ENCODE results near the gene TDRD1.
A peak's percentile ranks its signal among the peaks of the same experiment; 100 is the strongest.

The TDRD1 gene

DNA sequence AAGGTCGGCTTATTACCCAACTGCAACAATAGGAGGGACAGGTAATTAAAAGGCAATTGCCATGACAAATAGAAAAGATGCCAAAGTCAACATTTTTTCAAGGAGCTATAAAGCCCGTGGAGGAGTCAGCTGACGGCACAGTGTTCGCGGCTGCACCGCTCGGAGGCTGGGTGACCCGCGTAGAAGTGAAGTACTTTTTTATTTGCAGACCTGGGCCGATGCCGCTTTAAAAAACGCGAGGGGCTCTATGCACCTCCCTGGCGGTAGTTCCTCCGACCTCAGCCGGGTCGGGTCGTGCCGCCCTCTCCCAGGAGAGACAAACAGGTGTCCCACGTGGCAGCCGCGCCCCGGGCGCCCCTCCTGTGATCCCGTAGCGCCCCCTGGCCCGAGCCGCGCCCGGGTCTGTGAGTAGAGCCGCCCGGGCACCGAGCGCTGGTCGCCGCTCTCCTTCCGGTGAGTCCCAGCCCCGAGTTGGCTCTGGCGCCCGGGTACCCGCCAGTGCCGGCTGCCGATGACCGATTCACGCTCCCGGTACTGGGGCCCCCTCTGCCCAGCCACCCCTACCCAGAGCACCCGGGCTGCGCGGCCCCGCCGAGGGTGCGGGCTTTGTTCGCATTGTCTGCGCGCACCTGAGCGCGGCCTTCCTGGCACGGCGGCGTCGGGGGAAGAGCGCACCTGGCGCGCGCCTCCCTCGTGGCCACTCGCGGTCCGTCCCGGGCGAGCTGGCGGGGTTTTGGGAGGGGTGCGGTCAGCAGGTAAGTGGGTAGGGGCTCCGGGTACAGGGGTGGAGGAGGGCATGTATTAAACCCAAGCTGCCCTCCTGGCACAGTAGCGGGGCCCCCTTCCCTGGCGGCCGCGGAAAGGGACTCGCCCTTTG is 60.2 kb downstream of the TDRD1 start, which contains the start of gene VWA2:
TSS of gene VWA2 (plus strand) at position 138 of the 877 bp plus-strand sequence. CDS start 9,460 bp downstream, outside the sequence.
- peak; percentile 35 to 39 for DNase-seq

DNA sequence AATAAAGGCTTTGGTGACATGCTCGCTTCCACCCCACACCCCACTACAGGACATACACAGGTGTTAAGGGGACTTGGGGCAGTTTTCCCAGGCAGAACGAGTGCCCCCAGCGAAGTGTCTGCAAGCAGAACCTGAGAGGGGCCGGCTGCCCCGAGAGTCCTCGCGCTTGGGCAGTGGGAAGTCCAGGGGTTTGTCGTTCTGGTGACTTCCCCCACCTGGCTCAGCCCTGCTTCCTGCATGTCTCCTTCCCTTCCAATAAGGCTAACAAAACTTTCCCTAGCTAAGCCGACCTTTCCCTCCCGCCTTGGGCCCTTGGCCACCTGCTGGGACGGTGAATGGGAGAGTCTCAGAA is 60.8 kb downstream of the TDRD1 start:
- DNase-seq = no peak

DNA sequence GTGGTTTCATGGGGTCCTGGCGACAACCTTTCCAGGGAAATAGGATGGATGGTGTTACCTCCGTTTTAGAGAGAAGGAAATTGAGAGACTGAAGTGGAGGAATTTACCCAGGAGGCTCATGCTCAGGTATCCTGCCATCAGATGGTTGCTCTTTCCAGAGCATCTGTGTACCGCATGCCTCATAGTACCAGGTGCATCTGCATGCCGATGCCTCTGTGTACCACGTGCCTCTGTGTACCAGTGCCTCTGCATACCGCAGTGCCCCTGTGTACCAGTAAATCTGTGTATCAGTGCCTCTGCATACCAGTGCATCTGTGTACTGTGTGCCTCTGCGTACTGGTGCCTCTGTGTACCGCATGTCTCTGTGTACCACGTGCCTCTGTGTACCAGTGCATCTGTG is 63.1 kb downstream of the TDRD1 start:
- no peak for DNase-seq

DNA sequence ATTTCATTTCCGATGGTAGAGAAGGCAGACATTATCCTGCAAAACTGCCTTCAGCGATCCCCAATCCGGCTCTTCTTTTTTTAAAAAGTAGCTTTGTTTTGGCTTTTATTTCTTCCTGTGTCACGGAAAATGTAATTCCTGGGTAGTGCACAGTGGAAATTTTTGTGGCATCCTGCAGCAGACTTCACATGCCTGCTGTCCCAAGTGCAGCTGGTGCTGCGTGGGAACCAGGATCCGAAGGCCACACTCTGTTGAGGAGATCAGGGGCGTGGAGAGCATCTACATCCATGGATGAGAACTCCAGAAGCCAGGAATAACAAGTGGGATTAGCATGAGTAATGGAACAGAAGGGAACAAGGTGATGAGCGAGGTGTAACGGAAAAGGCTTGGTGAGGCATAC is 64.5 kb downstream of the TDRD1 start:
- DNase-seq = no peak

DNA sequence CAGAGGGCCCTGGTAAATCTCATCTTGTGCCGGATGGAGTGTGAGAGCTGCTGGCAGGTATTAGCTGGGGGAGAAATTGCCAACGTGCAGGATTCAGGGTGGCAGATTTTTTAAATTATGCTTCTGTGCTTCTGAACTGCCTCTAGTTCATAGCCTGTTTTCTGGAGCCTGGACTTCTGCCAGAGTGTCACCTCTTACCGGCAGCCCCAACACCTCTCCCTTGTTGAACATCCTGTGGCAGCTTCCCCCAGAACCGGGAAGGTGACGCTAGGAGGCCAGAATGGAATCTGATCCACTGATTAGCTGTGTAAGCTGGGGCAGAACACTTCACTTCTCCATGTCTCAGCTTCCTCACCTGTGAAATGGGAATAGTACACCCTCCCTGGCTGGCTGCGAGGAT is 65.0 kb downstream of the TDRD1 start:
- no peak for DNase-seq

DNA sequence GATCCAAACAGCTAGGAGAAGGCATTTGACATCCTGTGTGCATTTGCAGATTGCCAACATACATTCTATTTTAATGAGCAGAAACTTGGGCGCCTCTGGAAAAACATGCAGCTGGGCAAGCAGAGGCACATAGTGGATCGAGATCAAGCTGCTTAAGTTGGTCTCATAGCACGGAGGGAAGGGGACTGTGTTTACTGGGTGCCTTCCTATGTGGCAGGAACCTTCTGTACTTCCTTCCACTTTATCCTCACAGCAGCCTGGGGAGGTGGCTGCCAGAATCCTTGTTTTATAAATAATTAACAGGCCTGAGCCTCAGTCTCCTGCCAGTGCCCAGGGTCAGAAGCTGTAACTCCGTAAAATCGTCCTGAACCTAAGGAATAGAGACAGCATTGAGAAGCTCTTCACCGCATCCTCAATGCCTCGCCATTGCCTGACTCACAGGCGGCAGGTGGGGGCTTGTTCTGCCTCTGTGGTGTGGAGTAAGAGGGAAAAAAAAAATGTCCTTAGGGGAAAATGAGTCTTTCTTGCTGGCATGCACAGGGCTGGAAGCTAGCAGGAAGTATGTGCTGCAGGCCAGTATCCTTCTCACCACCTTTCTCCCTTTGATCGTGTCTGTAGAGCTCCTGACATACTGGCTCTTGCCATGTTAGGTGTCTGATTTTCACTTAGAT is 66.1 kb downstream of the TDRD1 start:
- no peak for DNase-seq

DNA sequence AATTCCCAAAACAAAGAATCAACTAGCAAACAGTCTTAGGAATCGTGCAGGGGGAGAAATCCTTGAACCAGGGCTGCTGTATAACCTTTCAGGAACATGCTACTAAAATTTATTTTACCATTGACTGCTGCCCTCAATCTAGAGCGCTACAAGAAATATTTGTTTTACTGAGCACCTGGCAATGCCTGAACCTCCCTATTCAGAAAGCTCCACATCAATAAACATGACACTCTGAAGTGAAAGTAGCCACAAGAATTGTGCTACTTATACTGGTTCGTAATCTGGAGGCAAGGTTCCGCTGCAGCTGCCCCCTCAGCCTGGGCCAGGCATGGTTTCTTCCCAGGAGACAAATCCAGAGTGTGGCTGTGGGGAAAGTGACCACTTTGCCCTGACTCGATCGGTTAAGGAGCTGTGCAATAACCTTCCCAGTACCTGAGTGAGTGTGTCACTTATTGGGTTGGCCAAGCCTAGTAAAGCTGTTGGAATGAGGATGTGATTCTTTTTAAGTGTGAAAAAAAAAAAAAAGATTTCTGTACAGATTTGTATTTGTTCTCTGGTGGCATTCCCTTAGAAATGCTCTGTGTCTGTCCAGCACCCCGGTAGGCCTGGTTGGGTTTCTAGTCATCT is 67.6 kb downstream of the TDRD1 start:
- no peak for DNase-seq

DNA sequence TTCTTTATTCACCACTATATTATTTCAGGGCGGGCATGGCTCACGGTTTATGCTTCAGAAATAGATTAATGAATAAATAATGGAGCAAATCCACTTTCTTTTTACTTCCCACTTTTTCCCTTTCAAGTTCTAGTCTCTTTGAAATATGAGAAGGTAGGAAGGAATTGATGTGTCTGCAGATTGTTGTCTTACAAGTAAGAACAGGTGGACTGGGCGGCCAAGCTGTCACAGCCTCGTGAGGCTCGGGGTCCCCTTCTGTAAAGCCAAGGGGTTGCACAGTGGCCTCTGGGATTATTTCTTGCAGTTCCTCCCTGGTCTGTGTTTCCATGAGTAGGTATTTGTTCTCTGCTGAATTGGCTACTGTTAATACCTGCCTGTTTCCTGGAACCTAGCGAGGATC is 71.1 kb downstream of the TDRD1 start:
- no peak for DNase-seq

DNA sequence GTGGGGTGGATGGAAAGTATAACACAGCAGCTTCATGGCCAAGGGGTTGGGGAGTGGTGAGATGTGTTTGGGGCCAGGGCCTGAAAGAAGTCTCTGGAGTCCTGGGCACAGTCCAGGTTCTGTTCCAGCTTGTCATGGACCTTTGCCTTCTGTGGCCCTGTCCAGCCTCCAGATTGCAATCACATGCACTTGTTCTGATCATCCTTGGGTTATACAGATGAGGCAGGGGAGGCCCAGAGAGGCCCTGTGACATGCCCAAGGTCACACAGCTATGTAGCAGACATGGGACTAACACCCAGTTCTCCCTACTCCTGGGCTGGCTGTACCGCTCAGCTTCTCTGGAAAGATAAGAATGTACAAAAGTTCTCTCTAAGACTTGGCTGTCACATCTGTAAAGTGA is 71.6 kb downstream of the TDRD1 start:
- DNase-seq = no peak

DNA sequence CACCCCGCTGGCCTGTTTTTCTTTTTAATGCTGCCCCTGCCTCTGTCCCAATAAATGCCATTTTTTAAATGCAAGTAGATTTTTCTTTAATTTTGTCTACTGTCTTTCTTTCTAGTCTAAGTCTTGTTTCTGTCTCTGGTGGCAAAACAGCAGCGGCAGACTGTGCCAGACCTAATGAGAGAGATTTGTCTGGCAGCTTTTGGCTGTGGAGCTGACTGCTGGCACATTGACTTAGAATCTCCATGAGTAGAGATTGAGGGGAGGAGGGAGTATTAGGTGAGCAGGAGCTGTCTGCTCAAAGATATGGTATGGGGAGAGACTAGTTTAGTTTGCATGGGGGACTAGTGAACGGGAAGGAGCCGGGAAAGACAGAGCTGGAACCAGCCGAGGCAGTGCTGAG is 72.9 kb downstream of the TDRD1 start:
- no peak for DNase-seq

DNA sequence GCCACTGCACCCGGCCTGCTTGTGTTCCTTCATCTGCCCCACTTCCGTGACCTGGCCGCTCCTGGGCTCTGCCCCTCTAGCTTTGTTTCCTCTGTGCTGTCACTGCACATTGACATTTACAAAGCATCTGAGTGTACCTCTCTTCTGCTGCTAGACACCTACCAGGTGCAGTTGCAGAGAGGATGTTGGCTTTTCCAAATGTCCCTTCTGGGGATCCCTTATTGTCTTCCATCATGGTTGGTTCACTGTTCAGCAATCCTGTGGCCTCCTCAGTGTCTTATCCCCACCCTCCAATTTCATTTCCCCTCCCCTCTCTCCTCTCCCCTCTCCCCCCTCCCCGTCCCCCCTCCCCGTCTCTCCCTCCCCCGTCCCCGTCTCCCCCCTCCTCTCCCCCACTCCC is 73.7 kb downstream of the TDRD1 start:
- DNase-seq = no peak

DNA sequence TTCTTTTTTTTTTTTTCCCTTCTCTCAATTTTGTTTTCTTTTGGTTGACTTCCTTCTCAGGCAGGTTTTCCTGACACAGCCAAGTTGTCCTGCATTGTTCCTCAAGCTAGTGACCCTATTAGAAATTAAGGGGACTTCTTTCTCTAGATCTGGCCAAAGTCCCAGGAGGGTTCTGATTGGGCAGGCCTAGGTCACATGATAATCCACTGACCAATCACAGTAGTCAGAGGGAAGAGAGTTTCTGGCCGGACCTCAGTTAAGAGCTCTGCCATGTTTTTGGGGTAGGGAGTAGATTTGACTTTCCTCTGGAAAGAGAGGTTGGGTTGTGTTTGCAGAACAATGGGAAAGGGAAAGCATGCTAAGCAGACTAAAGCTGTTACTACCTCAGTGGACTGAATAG is 76.1 kb downstream of the TDRD1 start:
- DNase-seq = no peak

DNA sequence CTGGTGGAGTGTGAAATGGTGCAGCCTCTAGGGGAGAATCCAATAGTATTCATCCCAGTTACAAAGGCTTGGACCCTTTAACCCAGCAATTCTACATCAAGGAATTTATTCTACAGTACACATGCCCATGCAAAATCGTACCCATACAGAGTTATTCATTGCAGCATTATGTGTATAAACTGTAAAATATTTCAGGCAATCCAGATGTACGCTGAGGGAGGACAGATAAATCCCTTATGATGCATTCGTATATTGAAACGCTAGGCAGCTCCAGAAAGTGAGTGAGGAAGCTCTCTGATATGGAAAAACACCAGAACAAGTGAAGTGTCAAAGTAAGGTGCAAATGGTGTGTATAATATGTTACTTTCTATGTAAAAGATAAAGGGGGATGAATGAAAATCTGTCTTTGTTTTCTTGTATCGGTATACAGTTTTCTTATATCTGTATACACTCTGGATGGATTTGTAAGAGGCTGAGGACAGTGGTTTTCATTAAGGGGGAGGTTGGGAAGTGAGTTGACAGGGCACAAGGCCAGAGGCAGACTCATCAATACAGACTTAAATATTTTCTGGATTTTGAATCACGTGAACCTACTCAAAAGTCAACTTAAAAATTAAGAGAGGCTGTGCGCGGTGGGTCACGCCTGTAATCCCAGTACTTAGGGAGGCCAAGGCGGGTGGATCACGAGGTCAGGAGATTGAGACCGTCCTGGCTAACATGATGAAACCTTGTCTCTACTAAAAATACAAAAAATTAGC is 77.0 kb downstream of the TDRD1 start:
- no peak for DNase-seq

DNA sequence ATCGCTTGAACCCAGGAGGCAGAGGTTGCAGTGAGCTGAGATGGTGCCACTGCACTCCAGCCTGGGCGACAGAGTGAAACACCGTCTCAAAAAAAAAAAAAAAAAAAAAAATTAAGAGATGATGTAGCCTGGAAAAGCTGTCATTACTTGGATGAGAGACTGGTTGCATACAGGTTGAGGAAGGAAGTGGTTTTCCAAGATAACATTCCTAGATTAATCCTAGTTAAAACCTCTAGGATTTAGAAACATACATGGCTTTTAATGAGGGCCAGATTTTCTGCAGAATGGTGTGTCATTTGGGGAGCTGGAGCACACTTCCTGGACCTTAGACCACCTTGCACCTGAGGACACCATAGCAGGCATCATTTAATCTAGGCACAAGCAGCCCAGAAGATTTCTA is 77.7 kb downstream of the TDRD1 start:
- no peak for DNase-seq

DNA sequence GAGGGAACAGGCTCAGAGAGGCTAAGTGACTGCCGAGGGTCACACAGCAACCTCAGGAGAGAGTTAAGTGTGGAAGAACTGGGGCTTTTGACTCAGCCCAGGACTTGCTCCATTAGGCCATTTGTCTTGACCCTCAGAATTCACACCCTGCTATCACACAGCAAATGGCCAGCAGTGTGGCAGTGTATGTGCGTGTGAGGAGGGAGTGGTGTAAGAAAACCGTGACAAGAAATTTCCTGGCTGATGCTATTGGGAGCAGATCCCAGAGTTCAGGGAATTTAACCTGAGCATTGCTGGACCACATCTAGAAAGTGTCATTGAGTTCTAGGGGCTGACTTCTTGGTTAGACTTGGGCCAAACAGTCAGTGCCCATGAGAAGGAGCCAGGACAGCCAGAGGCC is 78.3 kb downstream of the TDRD1 start:
- no peak for DNase-seq

DNA sequence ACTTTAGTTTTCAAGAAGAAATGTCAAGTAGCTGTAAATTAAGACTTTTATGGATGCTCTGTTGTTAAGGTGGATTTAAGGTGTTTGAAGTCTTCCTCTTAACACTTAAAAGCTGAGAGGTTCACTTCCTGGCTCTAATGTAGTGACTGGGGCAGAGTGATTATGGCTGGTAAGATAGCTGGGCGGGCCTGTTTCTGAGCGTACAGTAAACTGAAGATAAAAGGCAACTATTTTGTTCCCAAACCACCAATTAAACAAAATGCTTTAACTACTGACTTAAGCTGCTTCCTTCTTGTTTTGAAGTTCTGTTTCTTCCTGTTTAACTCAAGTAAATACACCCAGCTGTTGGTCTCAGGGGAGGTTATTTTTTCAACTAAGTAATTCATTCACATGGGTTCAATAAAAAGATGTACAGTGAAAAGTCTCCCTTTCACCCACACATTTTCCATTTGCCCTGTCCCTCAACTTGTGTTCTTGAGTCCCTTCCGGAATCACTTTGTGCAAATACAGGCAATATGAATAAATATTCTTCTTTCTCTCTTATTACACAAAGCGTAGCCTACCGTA is 79.2 kb downstream of the TDRD1 start:
- no peak for DNase-seq

DNA sequence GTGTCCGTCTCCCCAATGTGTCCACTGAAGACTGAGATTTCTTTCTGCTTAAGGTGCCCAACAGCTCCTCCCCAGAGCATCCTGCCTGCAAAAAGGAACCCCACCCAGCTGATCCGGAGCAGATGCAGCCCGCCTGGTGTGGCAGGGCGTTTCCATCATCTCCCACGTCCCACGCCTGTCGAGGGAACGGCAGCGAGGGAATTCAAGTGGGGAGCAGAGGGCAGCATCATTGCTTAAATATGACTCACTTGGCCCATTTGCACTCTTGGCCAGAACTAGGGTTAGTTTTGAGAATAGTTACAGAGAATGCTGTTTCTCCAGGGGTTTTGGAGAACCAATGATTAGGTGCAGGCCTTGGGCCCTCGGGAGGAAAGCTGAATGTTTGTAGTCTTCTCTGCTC is 80.7 kb downstream of the TDRD1 start:
- DNase-seq = no peak

DNA sequence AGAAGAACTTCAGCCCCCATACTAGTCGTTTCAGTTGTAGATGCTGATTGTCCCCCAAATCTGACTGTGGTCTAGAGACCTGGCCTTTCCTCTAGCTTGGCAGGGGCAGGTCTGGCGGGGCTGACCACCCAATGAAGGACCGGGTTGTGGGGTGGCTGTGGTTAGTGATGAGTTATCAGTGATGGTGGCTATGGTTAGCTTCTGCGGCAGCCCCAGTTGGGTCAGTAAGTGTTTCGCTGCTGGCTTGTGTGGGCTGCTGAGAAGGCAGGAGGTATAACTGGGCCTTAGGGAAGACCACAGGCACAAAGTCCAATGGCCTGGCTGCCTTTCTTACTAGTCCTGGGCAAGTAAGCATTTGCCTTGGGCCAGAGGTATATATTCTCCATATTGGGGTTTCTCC is 81.2 kb downstream of the TDRD1 start:
- no peak for DNase-seq

DNA sequence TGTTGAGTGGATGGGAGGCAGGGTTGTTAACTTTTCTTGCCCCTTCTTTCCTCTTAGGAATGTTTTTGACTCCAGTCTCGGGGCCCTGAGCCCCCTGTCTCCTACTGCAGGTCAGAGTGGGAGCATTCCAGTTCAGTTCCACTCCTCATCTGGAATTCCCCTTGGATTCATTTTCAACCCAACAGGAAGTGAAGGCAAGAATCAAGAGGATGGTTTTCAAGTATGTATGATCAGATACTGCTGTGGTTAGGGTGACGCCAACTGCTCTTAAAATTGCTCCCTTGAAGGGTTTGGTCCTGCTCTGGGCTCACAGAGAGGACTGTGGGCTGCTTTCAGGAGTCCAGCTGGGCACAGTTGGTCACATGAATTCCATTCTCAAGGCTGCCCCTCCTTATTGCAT is 81.9 kb downstream of the TDRD1 start:
- DNase-seq = no peak

DNA sequence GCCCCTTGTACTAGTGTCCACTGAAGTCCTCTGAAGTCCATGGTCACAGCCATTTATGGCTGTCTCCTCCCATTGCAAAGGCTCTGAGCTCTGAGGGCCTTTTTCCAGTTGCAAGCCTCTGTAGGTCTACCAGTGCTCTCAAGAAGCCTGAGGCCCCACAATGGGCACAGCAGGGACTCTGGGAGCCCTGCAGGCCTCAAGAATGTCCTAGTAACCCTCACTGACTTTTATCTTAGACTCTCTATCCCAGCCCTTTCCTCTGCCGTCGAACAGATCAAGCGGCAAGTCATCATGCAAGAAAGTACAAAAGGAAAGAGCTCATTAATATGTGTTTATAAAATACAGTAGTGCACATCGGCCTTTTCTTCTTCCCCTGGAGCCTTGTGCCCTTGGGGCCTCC is 83.3 kb downstream of the TDRD1 start:
- DNase-seq = no peak

DNA sequence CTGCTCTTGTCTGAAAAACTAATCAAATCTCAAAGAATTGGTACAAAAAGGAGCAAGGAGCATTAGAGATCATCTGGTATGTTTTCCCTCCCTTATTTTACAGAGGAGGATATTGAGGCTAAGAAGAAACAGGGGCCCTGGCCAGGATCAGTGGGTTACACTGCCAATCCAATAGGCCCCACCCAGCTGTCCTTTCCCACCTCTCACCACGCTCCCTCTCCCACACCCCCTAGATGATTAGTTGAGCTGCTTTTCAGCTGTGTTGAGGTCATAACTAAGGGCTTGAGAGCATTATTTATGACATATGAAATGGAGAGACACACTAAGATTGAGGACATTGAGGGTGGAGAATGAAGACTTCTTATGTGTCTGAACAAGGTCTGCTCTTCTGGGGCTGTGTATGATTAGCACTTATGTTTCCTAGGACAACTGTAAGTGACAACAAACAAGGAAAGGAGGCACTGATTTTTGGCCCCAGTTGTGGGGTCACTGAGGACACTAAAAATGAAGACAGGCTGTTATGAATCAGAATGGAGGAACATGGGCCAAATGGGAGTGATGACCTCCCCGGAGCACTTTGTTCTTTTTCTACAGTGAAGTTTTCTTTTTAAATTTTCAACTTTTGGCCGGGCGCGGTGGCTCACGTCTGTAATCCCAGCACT is 86.4 kb downstream of the TDRD1 start:
- DNase-seq = no peak

DNA sequence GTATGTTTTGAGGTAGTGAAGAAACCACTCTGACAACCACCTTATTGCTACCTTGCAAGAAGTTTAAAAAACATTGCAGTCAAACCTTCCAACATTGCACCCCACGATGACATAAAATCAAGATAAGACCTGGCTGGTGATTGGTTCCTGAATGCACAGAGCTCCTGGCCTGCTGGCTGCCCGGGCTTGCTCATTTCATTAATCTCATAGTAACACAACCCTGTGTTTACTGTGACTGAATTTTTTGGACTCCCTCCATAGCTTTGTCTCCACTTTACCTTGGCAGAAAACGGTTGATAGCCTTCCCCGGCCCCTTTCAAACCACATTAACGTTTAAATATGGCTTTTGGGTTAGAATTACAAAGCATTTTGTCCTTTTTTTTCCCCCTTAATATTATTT is 87.4 kb downstream of the TDRD1 start:
- peak in 1 of 2 experiments; percentile 8 for DNase-seq

Data from SHP77 (cell line).